AG04450 (cell line): ENCODE data around the gene CBARP. TPM values are rescaled to one million over a fixed set of nuclear protein-coding genes. Genes with fewer than 3 reads are reported as not detected.

Experiments
- CTCF ChIA-PET: fragments of 300-600, 350-600 bp; formaldehyde crosslinking; extraction: SDS; loops from one replicate; lab custom pipeline; 2022; ENCODE audit warnings: antibody characterized with exemption, inconsistent platforms; lab: Charles Lee
- POLR2A ChIA-PET: fragments of 350-600 bp; formaldehyde crosslinking; extraction: SDS; loops from one replicate; lab custom pipeline; 2021; ENCODE audit warnings: antibody characterized with exemption, inconsistent platforms; lab: Yijun Ruan, JAX
- DNase-seq: peaks from one replicate; pipeline ENCODE4 v3.0.0-alpha.2; 2011; ENCODE audit warnings: low read depth, low spot score
- H3K27ac ChIP-seq: one replicate; pipeline ENCODE4 v1.5.1; 2012; ENCODE audit warnings: low read depth, low read length, control low read depth
- H3K27me3 ChIP-seq: one replicate; pipeline ENCODE4 v1.6.0; 2012; ENCODE audit warnings: low read length; ENCODE audit not compliant: control insufficient read depth, insufficient read depth
- H3K4me3 ChIP-seq: 2 replicates; pipeline ENCODE4 v1.5.1; 2011; ENCODE audit warnings: mild to moderate bottlenecking, low read depth, low read length, control low read depth
- H3K9me3 ChIP-seq: 2 replicates; pipeline ENCODE4 v1.5.1; 2012; ENCODE audit warnings: low read length; ENCODE audit not compliant: control insufficient read depth, insufficient read depth
- polyA plus RNA-seq: library from polyadenylated mRNA; depleted of rRNA; stranded (reverse); fragments of >200 nt; gene quantifications from 2 replicates; pipeline ENCODE4 v1.2.3, GENCODE V29; 2011
- TF ChIP-seq, protein P1 (sequence below): IDR thresholded peaks from 2 replicates; pipeline ENCODE4 v1.5.1; 2011; ENCODE audit warnings: low read depth, low read length, control low read depth, inconsistent platforms

Gene CBARP
- polyA plus RNA-seq, 1 experiment, result 1.1 TPM

DNA sequence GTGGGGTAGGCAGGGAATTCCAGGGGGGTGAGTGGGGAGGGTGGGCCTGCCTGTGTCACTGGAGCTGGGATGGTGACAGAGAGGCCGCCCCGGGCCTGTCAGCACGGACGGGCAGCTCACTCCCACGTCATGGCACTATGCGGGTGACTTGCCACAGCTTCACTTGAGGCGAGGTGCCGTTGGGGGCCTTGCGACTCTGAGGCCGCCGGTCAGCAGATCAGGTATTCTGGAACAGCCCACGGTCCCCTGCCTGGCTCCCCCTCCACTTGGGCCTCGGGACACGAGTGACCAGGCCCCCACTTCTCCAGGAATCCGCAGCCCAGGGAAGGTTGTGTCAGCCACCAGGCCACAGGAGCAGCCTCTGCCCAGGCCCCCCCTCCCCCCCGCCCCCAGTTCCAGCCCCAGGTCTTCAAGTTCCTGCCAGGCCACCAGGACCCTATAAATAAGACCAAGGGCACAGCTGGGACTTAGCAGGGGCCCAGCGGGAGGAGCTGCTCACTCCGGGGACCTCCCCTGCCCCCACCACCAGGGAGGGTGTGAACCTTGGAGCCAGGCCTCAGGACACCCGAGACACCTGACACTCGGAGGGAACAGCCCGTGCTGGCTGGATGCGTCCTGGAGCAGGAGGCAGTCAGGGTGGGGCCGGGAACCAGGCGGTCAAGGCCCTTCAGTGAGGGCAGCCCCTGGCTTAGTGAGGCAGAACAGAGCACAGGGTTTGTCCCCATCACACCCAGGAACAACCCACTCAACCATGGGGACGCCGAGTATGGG, 7.9 kb upstream of the CBARP start:
- ChIA-PET CTCF (interaction anchor here (2.2 to 7.1 kb wide), 2 partner anchors 22 to 132 kb away, joined by 5 to 224 read pairs; partner anchors contain the start of gene CIRBP), POLR2A (interaction anchor here (3.6 kb wide), 1 partner anchor 22 kb away, joined by 237 read pairs; the partner anchor contains the start of gene CIRBP)
- Histone ChIP-seq H3K27me3 (no peaks in the 10 kb centered on the region), H3K4me3 (no peak overlapping the region), H3K27ac (peak overlapping the region; percentile 11), H3K9me3 (no peaks in the 10 kb centered on the region; the same call in 1 of the 2 replicates)
- no peak for DNase-seq
- TF ChIP-seq, protein P1, sequence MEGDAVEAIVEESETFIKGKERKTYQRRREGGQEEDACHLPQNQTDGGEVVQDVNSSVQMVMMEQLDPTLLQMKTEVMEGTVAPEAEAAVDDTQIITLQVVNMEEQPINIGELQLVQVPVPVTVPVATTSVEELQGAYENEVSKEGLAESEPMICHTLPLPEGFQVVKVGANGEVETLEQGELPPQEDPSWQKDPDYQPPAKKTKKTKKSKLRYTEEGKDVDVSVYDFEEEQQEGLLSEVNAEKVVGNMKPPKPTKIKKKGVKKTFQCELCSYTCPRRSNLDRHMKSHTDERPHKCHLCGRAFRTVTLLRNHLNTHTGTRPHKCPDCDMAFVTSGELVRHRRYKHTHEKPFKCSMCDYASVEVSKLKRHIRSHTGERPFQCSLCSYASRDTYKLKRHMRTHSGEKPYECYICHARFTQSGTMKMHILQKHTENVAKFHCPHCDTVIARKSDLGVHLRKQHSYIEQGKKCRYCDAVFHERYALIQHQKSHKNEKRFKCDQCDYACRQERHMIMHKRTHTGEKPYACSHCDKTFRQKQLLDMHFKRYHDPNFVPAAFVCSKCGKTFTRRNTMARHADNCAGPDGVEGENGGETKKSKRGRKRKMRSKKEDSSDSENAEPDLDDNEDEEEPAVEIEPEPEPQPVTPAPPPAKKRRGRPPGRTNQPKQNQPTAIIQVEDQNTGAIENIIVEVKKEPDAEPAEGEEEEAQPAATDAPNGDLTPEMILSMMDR, result no peak

- ChIA-PET CTCF (interaction anchor here (0.6 to 7.1 kb wide), 28 partner anchors 8 to 261 kb away, joined by 3 to 224 read pairs (median 5); partner anchors contain the start of genes CIRBP and CNN2), POLR2A (interaction anchor here (0.6 to 3.6 kb wide), 10 partner anchors 8 to 219 kb away, joined by 3 to 237 read pairs (median 5); partner anchors contain the start of genes CIRBP, CNN2, FAM174C and GPX4)
- Histone ChIP-seq H3K4me3 (peak overlapping the region; percentile 22), H3K27me3 (no peaks in the 10 kb centered on the region), H3K9me3 (no peaks in the 10 kb centered on the region; the same call in 1 of the 2 replicates), H3K27ac (no peak overlapping the region)
- no peak for DNase-seq
- TF ChIP-seq, protein P1, result no peak
Measured at GRCh38 chr19:1244693-1245451, 7.1 kb upstream of the CBARP start.

- ChIA-PET CTCF (interaction anchor here (0.6 to 7.1 kb wide), 32 partner anchors 9 to 1414 kb away, joined by 3 to 224 read pairs (median 4); partner anchors contain the start of genes CIRBP and CNN2), POLR2A (interaction anchor here (0.6 to 3.6 kb wide), 11 partner anchors 9 to 218 kb away, joined by 3 to 237 read pairs (median 5); partner anchors contain the start of genes CIRBP, CNN2, FAM174C and GPX4)
- Histone ChIP-seq H3K27me3 (no peaks in the 10 kb centered on the region), H3K9me3 (no peaks in the 10 kb centered on the region; the same call in 1 of the 2 replicates), H3K4me3 (peak overlapping the region; percentile 22), H3K27ac (peak overlapping the region; percentile 21)
- no peak for DNase-seq
- TF ChIP-seq, protein P1, result peak; percentile 91
Measured at GRCh38 chr19:1243768-1244692, 6.2 kb upstream of the CBARP start.

DNA sequence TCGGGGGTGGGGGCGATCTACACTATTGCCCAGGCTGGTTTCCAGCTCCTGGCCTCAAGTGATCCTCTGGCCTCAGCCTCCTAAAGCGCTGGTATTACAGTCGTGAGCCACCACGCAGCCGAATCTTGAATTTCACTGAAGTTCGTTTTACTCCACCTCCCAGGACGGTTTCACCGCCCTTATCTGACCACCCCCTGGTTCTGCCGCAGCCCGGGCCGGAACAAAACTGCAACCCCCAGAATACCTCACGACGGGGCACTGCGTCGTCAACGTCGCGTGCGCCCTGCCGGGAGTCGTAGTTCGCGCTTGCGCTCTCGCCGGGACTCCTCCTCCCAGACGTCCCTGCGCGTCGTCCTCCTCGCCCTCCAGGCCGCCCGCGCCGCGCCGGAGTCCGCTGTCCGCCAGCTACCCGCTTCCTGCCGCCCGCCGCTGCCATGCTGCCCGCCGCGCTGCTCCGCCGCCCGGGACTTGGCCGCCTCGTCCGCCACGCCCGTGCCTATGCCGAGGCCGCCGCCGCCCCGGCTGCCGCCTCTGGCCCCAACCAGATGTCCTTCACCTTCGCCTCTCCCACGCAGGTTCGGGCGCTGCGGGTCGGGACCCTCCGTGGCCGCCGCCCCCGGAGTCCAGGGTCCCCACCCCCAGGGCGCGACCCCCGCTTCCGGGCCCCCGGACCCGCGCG, 3.8 kb upstream of the CBARP start, which contains the start of gene ATP5F1D:
Gene ATP5F1D, plus strand, starts transcription at position 335 of the 679 bp plus-strand sequence. Its CDS starts 100 bp downstream, at position 435.
- Histone ChIP-seq H3K27me3 (no peaks in the 10 kb centered on the region), H3K4me3 (peak within 1 kb of the TSS; percentile 77), H3K9me3 (no peaks in the 10 kb centered on the region), H3K27ac (peak within 1 kb of the TSS; percentile 57)
- TF ChIP-seq, protein P1, result no peak
- ChIA-PET CTCF (interaction anchor here (0.5 to 7.1 kb wide), 9 partner anchors 21 to 221 kb away, joined by 3 to 224 read pairs (median 8); partner anchors contain the start of gene CIRBP), POLR2A (interaction anchor here (0.8 to 2.6 kb wide), 4 partner anchors 12 to 28 kb away, joined by 3 to 42 read pairs (median 5); partner anchors contain the start of gene CIRBP)
- peak; percentile 89 for DNase-seq
